Measurements from ENCODE around the gene ANGPT4. TPM values are rescaled to one million over a fixed set of nuclear protein-coding genes. Genes with fewer than 3 reads are reported as not detected.

The ANGPT4 gene
- total and polyA plus RNA-seq, 2 of the 8 experiments (the other 6 are each of a cell fraction or from before 2014, with no cell fraction given), result 0.07 to 0.33 TPM

GRCh38 chr20:953742-954141 is 37.6 kb upstream of the ANGPT4 start:
- FAIRE-seq (no peak), DNase-seq (ENCODE audit: low read depth in 1 of 2, low spot score in 2 of 2) (no peak)
- WGBS, 2 experiments (ENCODE audit: extremely low coverage in 1 of 2, insufficient coverage in 1 of 2, insufficient read length in 1 of 2, insufficient replicate concordance in 2 of 2, low coverage in 1 of 2, low lambda C conversion rate in 2 of 2, missing lambda C conversion rate in 1 of 2), result 68% methylated on average over 10 of the region's 11 CpGs; no CpG with 5 or more reads in 1 of the 2 experiments
- Histone ChIP-seq H3K18ac (ENCODE audit: extremely low read depth, low read length) (no peak overlapping the region), H2AK5ac (ENCODE audit: low read depth, low read length) (no peak overlapping the region), H3K23ac (ENCODE audit: insufficient read length) (no peak overlapping the region), H2BK15ac (ENCODE audit: low read length) (no peak overlapping the region), H3K4me3 (ENCODE audit: extremely low read depth in 1 of 4, insufficient read depth in 2 of 4, low read depth in 3 of 4, low read length in 4 of 4) (no peak overlapping the region), H3K79me1 (ENCODE audit: low read depth, low read length) (no peaks in the 10 kb centered on the region), H3K4ac (replicated peaks; ENCODE audit: insufficient read length, low read depth, low read length) (no peak overlapping the region), H3K36me3 (ENCODE audit: control insufficient read depth in 2 of 4, insufficient read depth in 4 of 4, low read length in 3 of 4) (no peaks in the 10 kb centered on the region), H3K9ac (replicated peaks in 1 of 4; ENCODE audit: extremely low read depth in 1 of 4, low read depth in 3 of 4, low read length in 3 of 4) (no peak overlapping the region), H2BK120ac (replicated peaks; ENCODE audit: low read depth, low read length) (no peak overlapping the region), H2BK20ac (ENCODE audit: low read length) (no peak overlapping the region), H3K23me2 (ENCODE audit: low read depth, low read length) (no peaks in the 10 kb centered on the region), H3K14ac (ENCODE audit: insufficient read length) (no peak overlapping the region), H3K27ac (ENCODE audit: low read depth, low read length) (no peak overlapping the region), H2AFZ (ENCODE audit: low read length) (no peak overlapping the region), H4K20me1 (replicated peaks in 1 of 2; ENCODE audit: control insufficient read depth in 1 of 2, insufficient read depth in 2 of 2, low read length in 2 of 2) (peaks cover 0 to 3% of the 10 kb centered on the region in 2 experiments), H3K4me2 (ENCODE audit: insufficient read depth in 1 of 2, low read depth in 2 of 2, low read length in 2 of 2) (no peak overlapping the region), H3K79me2 (ENCODE audit: control insufficient read depth in 1 of 2, insufficient read depth in 2 of 2, low read length in 2 of 2) (no peaks in the 10 kb centered on the region), H4K91ac (replicated peaks; ENCODE audit: insufficient read length, low read length) (no peak overlapping the region), H2BK5ac (ENCODE audit: low read depth, low read length) (no peak overlapping the region), H3K27me3 (replicated peaks in 1 of 4; ENCODE audit: control insufficient read depth in 3 of 4, extremely low read depth in 1 of 4, insufficient read depth in 3 of 4, low read length in 3 of 4) (peaks cover 0 to 3% (median 0%) of the 10 kb centered on the region in 4 experiments; a peak in 1 of 7 replicates), H3K4me1 (replicated peaks in 1 of 4; ENCODE audit: control insufficient read depth in 3 of 4, insufficient read depth in 4 of 4, low read length in 3 of 4) (peaks cover 0 to 2% (median under 1%) of the 10 kb centered on the region in 4 experiments; a peak in 3 of 7 replicates), H2BK12ac (ENCODE audit: low read depth, low read length) (no peak overlapping the region), H4K8ac (ENCODE audit: extremely low read depth, insufficient read depth, low read length) (no peak overlapping the region), H3K56ac (replicated peaks; ENCODE audit: insufficient read length, low read depth, low read length) (no peak overlapping the region), H4K5ac (ENCODE audit: insufficient read length, low read depth, low read length) (no peak overlapping the region), H3K9me3 (ENCODE audit: insufficient read depth in 2 of 2, low read depth in 1 of 2, low read length in 1 of 2) (no peaks in the 10 kb centered on the region)
- POLR2A ChIA-PET (ENCODE audit: partially characterized antibody), result interaction anchor here (1.5 kb wide), 1 partner anchor 163 kb away, joined by 3 read pairs; no protein-coding TSS in a partner anchor
- CTCF ChIA-PET (ENCODE audit: partially characterized antibody), result interaction anchor here (0.5 to 12.5 kb wide), 13 partner anchors 10 to 154 kb away, joined by 3 to 191 read pairs (median 45); partner anchors contain the start of gene FAM110A
- TF ChIP-seq TEAD4 (IDR thresholded peaks at IDR 0.05; ENCODE audit: low read depth, low read length), result peak; percentile 85
- TF ChIP-seq RFX5 (IDR thresholded peaks at IDR 0.05; ENCODE audit: borderline replicate concordance, low read depth, low read length), result no peak
- no peak for TF ChIP-seq ATF2 (IDR thresholded peaks at IDR 0.05; ENCODE audit: low read length)
- TF ChIP-seq BACH1 (IDR thresholded peaks at IDR 0.05; ENCODE audit: low read length), result no peak
- TF ChIP-seq RNF2 (IDR thresholded peaks at IDR 0.05; ENCODE audit: borderline replicate concordance, low read depth, low read length, missing control alignments, poor library complexity, severe bottlenecking), result no peak
- no peak for TF ChIP-seq KDM5A (IDR thresholded peaks at IDR 0.05; ENCODE audit: low read length)
- peak in 1 of 2 experiments; percentile 36; a peak in 2 of 4 replicates for TF ChIP-seq RAD21 (IDR thresholded peaks at IDR 0.05 in 1 of 2, conservative IDR thresholded peaks at IDR 0.05 in 1 of 2; ENCODE audit: low read depth in 2 of 2, low read length in 2 of 2)
- TF ChIP-seq JUND (IDR thresholded peaks at IDR 0.05; ENCODE audit: low read length), result no peak
- TF ChIP-seq FOSL1 (IDR thresholded peaks at IDR 0.05; ENCODE audit: insufficient read depth, low read depth, low read length), result no peak
- no peak for TF ChIP-seq KDM4A (IDR thresholded peaks at IDR 0.05; ENCODE audit: low read depth, low read length, severe bottlenecking)
- TF ChIP-seq TAF1 (IDR thresholded peaks at IDR 0.05; ENCODE audit: low read depth, low read length), result no peak
- TF ChIP-seq POLR2A (IDR thresholded peaks at IDR 0.05; ENCODE audit: control extremely low read depth in 1 of 2, low read depth in 2 of 2, low read length in 2 of 2), result no peak
